VCaP (cell line): ENCODE data around the gene FAM83G.

ENCODE experiments used
- H3K27ac ChIP-seq: fragments of 450-650 bp; 2 replicates; pipeline ENCODE4 v1.5.1; 2017
- TF ChIP-seq, protein P1 (sequence below): fragments of 450-650 bp; conservative IDR thresholded peaks from 2 replicates; pipeline ENCODE4 v1.5.1; 2017; ENCODE audit warnings: mild to moderate bottlenecking, moderate library complexity

The FAM83G gene

DNA sequence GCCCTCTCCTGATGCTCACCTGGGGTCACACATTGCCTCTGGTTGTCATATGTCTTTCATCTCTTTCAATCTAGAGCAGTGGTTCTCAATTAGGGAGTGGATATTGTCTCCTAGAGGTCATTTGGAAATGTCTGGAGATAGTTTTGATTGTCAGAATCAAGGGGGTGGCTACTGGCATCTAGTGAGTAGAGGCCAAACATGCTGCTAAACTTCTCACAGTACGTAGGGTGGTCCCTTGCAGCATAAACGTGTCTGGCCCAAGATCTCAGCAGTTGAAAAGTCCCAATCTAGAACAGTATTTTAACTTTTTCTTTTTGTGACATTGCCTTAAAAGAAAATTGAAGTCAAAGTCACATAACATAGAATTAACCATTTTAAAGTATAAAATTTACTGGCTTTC lies 83.1 kb downstream of the FAM83G start:
- TF ChIP-seq, protein P1, sequence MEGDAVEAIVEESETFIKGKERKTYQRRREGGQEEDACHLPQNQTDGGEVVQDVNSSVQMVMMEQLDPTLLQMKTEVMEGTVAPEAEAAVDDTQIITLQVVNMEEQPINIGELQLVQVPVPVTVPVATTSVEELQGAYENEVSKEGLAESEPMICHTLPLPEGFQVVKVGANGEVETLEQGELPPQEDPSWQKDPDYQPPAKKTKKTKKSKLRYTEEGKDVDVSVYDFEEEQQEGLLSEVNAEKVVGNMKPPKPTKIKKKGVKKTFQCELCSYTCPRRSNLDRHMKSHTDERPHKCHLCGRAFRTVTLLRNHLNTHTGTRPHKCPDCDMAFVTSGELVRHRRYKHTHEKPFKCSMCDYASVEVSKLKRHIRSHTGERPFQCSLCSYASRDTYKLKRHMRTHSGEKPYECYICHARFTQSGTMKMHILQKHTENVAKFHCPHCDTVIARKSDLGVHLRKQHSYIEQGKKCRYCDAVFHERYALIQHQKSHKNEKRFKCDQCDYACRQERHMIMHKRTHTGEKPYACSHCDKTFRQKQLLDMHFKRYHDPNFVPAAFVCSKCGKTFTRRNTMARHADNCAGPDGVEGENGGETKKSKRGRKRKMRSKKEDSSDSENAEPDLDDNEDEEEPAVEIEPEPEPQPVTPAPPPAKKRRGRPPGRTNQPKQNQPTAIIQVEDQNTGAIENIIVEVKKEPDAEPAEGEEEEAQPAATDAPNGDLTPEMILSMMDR, result no peak

DNA sequence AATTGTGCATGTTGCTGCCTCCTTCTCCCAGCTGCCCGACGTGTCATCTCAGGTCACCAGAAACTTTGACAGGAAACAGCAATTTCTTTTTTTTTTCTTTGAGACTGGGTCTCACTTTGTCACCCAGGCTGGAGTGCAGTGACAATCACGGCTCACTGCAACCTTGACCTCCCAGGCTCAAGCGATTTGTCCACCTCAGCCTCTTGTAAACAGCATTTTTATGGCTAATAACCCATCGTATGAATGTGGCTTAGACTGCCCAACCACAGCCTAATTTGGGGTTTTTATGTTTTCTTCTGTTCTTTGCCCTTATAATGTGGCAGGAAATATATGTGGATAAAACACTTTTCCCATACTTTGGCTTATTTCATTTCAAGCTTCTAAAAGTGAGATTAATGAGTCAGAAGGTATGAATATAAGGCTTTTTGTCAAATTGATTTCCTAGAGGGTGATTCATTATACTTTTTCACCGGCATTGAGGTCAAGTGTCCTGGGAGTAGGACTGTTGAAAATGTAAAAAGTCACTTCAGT lies 83.6 kb downstream of the FAM83G start:
- TF ChIP-seq, protein P1, result no peak
- no peak overlapping the region for H3K27ac ChIP-seq

More for the DNA sequence above, 83.1 kb downstream of the FAM83G start:
- no peak overlapping the region for H3K27ac ChIP-seq

DNA sequence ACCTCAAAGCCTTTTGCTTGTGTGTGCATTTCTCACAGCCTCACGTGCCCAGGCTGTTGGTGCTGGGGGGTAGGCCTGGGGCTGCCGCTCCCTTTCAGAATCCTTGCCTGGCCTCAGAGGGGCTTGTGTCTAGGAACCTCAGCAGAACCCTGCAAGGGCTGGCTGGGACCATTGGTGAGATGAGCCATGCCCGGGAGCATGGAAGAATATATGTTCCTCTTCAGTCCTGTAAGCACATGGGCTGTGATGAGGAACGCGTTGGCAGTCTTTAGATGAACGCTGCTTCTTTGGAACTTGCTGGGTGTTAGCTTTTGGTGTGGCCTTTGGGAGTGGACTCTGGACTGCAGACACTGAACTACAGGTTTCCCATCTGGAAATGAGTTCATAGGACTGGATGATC lies 84.6 kb downstream of the FAM83G start:
- TF ChIP-seq, protein P1, result no peak
- H3K27ac ChIP-seq, result no peak overlapping the region
